Fibroblast of pulmonary artery (primary cell): Measurements from ENCODE around the gene STAG1.
"Not testable (repeated sequence)": the region's sequence is repeated elsewhere in the genome, so short reads cannot be mapped to it uniquely, and the experiment has no call there.

Experiments used
- DNase-seq: peaks from one replicate; pipeline ENCODE4 v3.0.0-alpha.2; 2010; ENCODE audit warnings: low read depth
- H3K4me3 ChIP-seq: replicated peaks from 2 replicates; pipeline ENCODE4 v1.5.1; 2011; ENCODE audit warnings: low read depth, mild to moderate bottlenecking, control low read depth, low read length, moderate library complexity
- CTCF ChIP-seq: IDR thresholded peaks from 2 replicates; pipeline ENCODE4 v1.5.1; 2011; ENCODE audit warnings: mild to moderate bottlenecking, control low read depth, low read length, inconsistent platforms; ENCODE audit errors: missing control alignments

The STAG1 gene

GRCh38 chr3:136749091-136749490, 3.1 kb downstream of the STAG1 start:
- DNase-seq = no peak
- H3K4me3 ChIP-seq = no peak overlapping the region
- no peak for TF ChIP-seq CTCF

- no peak overlapping the region for H3K4me3 ChIP-seq
- no peak for DNase-seq
- TF ChIP-seq CTCF = no peak
These were observed 6.3 kb downstream of the STAG1 start for GRCh38 chr3:136745916-136746315.

- no peak for TF ChIP-seq CTCF
- H3K4me3 ChIP-seq = no peak overlapping the region
- DNase-seq = no peak
These were observed 11.1 kb downstream of the STAG1 start for GRCh38 chr3:136741063-136741462.

- no peak for TF ChIP-seq CTCF
- no peak overlapping the region for H3K4me3 ChIP-seq
- no peak for DNase-seq
These were observed 11.7 kb downstream of the STAG1 start for GRCh38 chr3:136740351-136740958.

- not testable (repeated sequence) for H3K4me3 ChIP-seq, DNase-seq
These were observed 15.2 kb downstream of the STAG1 start for GRCh38 chr3:136736950-136737349.

GRCh38 chr3:136735103-136735502, 17.1 kb downstream of the STAG1 start:
- no peak overlapping the region for H3K4me3 ChIP-seq
- DNase-seq = no peak
- TF ChIP-seq CTCF = no peak

- TF ChIP-seq CTCF = peak; percentile 17
- DNase-seq = peak; percentile 11
- H3K4me3 ChIP-seq = no peak overlapping the region
These were observed 17.7 kb downstream of the STAG1 start for GRCh38 chr3:136734382-136735070.
